HG03095 (cell line): Measurements from ENCODE around the gene INHBB.

Experiments
- ATAC-seq: cut with Tn5 transposase; IDR thresholded peaks from one replicate; pipeline ENCODE4 v1.9.1; 2021; ENCODE audit warnings: moderate library complexity; ENCODE audit not compliant: unreplicated experiment

INHBB gene

DNA sequence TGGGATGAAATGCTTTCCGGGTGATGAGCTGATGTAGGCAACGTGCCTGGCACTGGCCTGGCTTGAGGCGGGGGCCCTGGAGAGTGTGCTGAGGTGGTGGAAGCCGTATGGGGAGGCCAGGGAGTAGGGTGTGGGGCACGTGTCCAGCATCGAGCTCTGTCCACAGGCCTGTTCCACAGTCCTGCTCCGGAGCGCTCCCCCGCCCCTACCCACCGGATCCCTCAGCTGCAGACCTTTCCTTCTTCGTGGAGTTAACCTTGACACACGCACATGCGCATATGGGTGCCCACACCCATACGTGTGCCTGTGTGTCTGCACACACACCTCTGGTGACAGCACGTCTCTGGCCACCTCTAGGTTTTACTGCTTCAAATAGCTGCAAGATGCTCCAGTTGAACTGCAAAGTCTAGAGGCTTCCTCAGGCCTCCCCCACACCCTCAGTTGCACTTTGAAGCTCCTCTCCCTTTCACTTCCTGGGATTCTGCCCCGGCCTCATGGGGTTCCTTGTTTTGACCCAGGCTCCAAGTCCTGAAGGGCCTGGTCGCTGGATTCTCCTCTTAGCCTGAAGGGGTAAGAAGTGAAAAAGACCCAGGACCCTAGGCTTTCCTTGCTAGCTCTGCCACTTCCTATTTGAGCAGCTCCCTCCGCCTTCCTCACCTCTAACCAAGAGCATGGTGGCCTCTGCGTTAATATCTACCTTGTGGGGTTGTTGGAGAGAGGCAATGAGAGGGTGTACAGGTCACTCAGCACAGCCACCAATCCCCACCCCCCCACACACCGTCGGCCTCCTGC lies 49.5 kb downstream of the INHBB start:
- ATAC-seq = no peak

DNA sequence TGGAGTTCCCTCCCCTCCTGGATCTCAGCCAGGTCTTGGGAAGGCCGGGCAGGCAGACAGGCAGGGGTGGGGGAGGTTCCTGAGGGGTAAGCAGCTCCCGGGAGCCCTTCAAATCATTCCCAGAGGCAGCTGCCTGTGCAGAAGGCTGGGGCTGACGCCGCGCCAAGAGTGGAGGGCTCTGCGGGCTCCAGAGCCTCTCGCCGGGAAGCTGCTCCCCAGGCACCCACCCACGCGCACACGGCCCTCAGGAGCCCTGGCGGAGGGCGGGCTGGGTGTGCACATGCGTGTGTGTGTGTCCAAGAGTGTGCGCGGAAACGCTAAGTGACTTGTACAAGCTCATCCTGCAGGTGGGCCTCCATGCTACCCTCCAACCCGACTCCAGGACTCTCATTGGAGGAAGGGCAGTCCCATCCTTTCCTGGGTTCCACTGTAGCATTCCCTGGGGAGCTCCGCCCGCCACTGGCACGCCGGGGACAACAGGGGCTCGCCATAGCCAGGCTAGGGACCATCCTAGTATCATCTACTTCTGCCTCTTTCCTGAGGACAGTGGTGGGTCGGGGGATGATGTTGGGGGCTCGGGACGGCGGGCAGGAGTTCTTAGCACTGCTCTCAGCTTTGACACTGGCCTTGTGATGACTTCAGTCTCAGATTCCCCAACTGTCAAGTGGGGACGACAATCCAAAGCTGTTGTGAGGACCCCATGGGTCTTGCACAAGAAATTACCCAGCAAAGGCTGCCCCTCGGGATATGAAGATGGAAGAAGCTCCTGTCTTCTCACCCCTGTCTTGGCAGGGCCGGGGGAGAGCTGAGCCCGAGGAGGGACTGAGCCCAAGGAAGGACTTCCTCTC lies 50.3 kb downstream of the INHBB start:
- ATAC-seq = no peak

DNA sequence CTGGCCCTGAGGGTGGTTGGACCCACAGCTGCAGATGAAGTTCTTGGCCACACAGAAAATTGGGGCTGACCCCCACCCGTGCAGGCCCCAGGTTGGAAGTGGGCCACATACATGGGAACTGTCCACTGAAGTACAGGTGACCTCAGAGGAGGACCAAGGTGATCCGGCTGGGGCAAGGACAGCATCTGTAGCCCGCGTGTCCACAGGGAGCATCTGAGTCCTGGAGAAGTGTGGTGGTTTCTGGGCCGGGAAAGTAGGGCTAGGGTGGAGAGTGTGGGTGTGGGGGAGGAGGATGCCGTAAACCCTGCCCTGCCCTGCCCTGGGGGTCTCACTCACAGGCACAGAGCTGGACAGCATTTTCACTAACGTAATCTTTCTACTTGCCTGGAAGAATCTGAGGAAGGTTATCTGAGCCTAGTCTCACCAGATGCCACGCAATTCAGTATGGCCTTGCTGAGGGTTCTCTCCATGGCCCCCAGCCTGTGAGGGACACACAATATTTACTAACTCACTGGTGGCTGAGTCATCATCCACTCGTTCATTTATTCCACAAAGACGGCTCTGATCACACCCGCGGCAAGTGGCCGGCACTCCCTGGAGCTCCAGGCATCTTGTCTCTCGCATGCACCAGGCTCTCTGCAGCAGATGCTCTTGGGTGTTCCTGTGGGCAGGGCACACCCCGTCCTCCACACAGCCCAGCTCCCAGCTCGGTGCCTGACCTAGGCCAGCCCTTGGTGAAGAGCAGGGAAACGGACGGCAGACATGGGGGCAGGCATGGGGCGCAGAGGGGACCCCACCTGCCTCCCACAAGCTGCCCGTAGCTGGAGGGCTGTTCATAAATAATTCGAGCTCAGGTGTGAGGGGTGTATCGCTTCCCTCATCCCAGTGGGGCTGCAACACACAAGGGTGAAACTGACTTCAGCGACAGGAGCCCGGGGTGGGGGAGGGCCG lies 51.2 kb downstream of the INHBB start:
- ATAC-seq = no peak

DNA sequence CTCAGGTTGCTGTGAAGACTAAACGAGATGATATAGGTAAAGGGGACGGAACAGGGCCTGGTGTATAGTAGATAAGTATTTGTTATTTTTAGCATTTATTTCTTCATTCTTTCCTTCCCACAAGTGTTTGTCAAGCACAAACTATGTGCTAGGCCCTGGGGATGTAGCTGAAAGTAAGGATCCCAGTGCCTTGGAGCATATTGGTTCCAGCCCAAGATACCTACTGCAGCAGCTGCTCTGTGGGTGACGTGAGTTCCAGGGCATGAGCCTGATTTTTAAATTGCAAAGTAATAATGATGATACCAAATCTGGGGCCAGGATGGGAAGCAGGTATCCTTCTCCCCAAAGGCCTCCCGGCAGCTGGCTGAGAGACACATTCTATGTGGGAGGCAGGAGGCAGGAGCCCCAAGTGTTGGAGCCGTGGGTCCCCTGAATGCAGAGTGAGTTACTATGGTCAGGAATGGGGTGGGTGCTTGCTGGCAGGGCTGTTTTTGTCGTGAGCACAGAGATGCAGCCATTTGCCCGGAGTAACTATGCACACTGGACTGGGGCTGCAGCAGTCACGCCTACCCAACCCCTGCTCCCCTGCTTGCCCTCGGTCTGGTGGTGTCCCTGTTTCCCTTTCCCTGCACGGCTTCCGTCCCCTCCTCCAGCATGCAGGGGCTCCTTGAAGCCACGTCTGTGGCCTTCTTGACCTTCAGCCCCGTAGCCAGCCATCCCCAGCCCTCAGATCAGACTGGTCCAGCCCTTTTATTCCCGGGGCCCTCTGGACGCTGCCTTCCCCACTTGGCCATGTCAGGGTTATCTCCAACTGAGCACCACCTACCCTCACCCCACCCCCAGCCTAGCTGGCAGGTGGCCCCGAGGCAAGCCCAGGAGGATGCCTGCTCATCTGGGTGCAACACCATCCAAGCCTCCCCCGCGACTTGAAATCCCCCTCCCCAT lies 52.4 kb downstream of the INHBB start:
- no peak for ATAC-seq

DNA sequence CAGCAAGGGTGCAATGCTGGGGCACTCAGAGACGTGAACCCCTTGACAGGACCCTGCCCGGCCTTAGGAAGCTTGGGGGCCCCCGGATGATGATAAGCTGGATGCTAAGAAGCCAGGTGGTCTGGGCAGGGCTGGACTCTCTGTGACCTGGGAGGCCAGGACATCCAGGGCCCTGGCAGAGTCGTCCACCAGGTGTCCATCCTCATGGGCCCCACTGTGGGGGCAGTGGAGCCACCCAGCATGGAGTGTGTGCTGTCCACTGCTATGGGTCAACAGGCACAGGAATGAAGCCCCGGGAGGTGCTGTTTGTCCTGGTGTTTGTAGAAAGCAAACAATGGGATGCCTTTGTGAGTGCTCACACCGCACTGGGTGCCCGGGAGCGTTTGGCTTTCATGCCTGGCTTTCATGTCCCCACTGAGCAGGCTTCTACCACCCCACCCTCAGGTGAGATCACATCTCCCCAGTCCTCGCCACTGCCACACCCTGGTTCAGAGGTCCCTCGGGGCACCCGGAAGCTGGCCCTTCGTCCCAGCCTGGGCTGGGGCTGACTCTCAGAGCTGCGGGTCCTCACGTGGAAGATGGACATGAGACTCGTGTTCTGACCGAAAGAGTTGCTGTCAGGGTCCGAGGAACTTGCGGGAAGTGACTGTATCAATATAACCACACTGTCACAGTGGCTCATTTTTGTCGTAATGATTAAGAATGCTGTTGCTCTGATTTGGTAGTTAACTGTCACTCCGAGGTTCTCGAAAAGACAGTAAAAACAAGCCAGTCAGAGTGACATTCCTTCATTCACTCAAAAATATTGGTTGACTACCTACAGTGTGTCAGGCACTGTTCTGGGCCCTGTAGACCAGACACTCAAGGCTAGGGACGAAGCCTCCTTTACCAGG lies 53.3 kb downstream of the INHBB start:
- no peak for ATAC-seq

DNA sequence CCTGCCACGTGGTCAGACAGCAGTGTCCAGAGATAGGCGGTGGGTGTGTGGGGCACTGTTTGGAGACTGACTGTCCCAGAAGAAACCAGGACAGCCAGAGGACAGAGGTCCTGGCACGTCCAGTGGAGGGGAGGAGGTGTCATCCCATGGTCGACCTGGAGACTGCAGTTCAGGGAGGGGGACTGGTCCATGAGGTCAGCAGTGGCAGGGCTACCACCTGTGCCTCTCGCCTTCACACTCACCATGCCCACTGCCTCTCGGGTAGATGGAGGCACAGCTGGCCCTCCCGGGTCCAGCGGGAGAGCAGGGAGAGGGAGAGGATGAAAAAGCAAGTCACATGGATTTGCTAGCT lies 53.9 kb downstream of the INHBB start:
- ATAC-seq = no peak

DNA sequence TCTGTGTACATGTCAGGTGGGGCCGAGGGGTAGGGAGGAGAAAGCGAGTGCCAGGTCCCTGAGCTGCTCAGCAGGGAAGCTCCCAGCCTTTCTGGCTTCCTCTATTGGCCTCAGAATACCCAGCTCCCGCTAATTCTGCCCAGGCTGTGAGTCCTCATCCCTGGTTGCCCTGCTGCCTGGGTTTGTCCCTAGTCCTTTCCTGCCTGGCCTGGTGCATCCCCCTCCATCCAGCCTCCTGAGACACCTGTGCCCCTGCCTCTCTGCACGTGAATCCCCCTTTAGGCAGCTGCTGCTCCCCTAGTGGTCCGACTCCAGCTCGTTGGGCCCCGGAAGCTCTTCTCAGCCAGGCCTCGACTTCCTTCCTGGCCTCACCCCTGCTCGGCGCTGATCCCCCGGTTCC lies 54.6 kb downstream of the INHBB start:
- no peak for ATAC-seq
